NCI-H2029 treated with DMSO at 0.1 percent for 48 hours (cell line): Measurements from ENCODE around the gene EYS.
"Not testable (repeated sequence)": the region's sequence is repeated elsewhere in the genome, so short reads cannot be mapped to it uniquely, and the experiment has no call there.

Experiments
- DNase-seq: peaks from one replicate; lab custom pipeline; 2025; lab: John Stamatoyannopoulos, UW

EYS gene

GRCh38 chr6:64041373-64041772 is 1665.7 kb downstream of the EYS start:
- no peak for DNase-seq

- no peak for DNase-seq
Observed at GRCh38 chr6:64040113-64040512, 1666.9 kb downstream of the EYS start.

- no peak for DNase-seq
Observed at GRCh38 chr6:64037427-64037826, 1669.6 kb downstream of the EYS start.

- DNase-seq, result no peak
Observed at GRCh38 chr6:64034910-64035655, 1671.9 kb downstream of the EYS start.

- no peak for DNase-seq
Observed at GRCh38 chr6:64034291-64034690, 1672.7 kb downstream of the EYS start.

GRCh38 chr6:64030950-64031618 is 1675.9 kb downstream of the EYS start:
- DNase-seq, result not testable (repeated sequence)

- DNase-seq, result no peak
Observed at GRCh38 chr6:64023693-64024092, 1683.3 kb downstream of the EYS start.

GRCh38 chr6:64014595-64014994 is 1692.4 kb downstream of the EYS start:
- no peak for DNase-seq

- no peak for DNase-seq
Observed at GRCh38 chr6:64013011-64013410, 1694.0 kb downstream of the EYS start.

GRCh38 chr6:64012351-64013001 is 1694.5 kb downstream of the EYS start:
- no peak for DNase-seq

GRCh38 chr6:64010666-64011065 is 1696.4 kb downstream of the EYS start:
- no peak for DNase-seq

- DNase-seq, result no peak
Observed at GRCh38 chr6:64010010-64010409, 1697.0 kb downstream of the EYS start.

GRCh38 chr6:64006246-64006645 is 1700.8 kb downstream of the EYS start:
- DNase-seq, result no peak

GRCh38 chr6:64000818-64001491 is 1706.1 kb downstream of the EYS start:
- no peak for DNase-seq

- no peak for DNase-seq
Observed at GRCh38 chr6:63999613-64000012, 1707.4 kb downstream of the EYS start.

- DNase-seq, result no peak
Observed at GRCh38 chr6:63998991-63999390, 1708.0 kb downstream of the EYS start.

- DNase-seq, result no peak
Observed at GRCh38 chr6:63997734-63998133, 1709.3 kb downstream of the EYS start.

- no peak for DNase-seq
Observed at GRCh38 chr6:63997221-63997620, 1709.8 kb downstream of the EYS start.

- DNase-seq, result no peak
Observed at GRCh38 chr6:63985223-63985622, 1721.8 kb downstream of the EYS start.

- DNase-seq, result no peak
Observed at GRCh38 chr6:63975699-63976098, 1731.3 kb downstream of the EYS start.

GRCh38 chr6:63968650-63969049 is 1738.4 kb downstream of the EYS start:
- no peak for DNase-seq

- DNase-seq, result no peak
Observed at GRCh38 chr6:63964366-63964765, 1742.7 kb downstream of the EYS start.
